Measurements from ENCODE around the gene DDX10.
"Not testable (repeated sequence)": the region's sequence is repeated elsewhere in the genome, so short reads cannot be mapped to it uniquely, and the experiment has no call there.

Gene DDX10

GRCh38 chr11:108743851-108744250 lies 79.0 kb downstream of the DDX10 start:
- Mint-ChIP-seq H3K36me3 (ENCODE audit: low read depth) (peaks cover 23% of the 10 kb centered on the region), H3K27ac (no peak overlapping the region), H3K4me1 (ENCODE audit: low read depth) (no peaks in the 10 kb centered on the region), H3K9me3 (peaks cover 16% of the 10 kb centered on the region), H3K27me3 (no peaks in the 10 kb centered on the region), H3K4me3 (no peak overlapping the region)
- intact Hi-C loops (cut with micrococcal nuclease): no loop called here

GRCh38 chr11:108748968-108749367 lies 84.1 kb downstream of the DDX10 start:
- Mint-ChIP-seq H3K36me3 (ENCODE audit: low read depth) (no peaks in the 10 kb centered on the region), H3K4me1 (ENCODE audit: low read depth) (peaks cover 6% of the 10 kb centered on the region), H3K27ac (no peak overlapping the region), H3K27me3 (no peaks in the 10 kb centered on the region), H3K9me3 (no peaks in the 10 kb centered on the region), H3K4me3 (no peak overlapping the region)
- intact Hi-C loops (cut with micrococcal nuclease): no loop called here

GRCh38 chr11:108751444-108751843 lies 86.6 kb downstream of the DDX10 start:
- H3K27ac Mint-ChIP-seq: no peak overlapping the region
- no peaks in the 10 kb centered on the region for H3K27me3 Mint-ChIP-seq
- no peaks in the 10 kb centered on the region for H3K9me3 Mint-ChIP-seq
- peaks cover 6% of the 10 kb centered on the region for H3K4me1 Mint-ChIP-seq (ENCODE audit: low read depth)
- no peaks in the 10 kb centered on the region for H3K36me3 Mint-ChIP-seq (ENCODE audit: low read depth)
- no peak overlapping the region for H3K4me3 Mint-ChIP-seq
- intact Hi-C loops (cut with micrococcal nuclease): no loop called here

GRCh38 chr11:108752297-108752751 lies 87.5 kb downstream of the DDX10 start:
- Mint-ChIP-seq H3K9me3 (no peaks in the 10 kb centered on the region), H3K4me1 (ENCODE audit: low read depth) (peaks cover 6% of the 10 kb centered on the region), H3K36me3 (ENCODE audit: low read depth) (no peaks in the 10 kb centered on the region), H3K27ac (no peak overlapping the region), H3K4me3 (no peak overlapping the region), H3K27me3 (no peaks in the 10 kb centered on the region)
- intact Hi-C loops (cut with micrococcal nuclease): no loop called here

GRCh38 chr11:108754901-108755625 lies 90.2 kb downstream of the DDX10 start:
- no peaks in the 10 kb centered on the region for H3K36me3 Mint-ChIP-seq (ENCODE audit: low read depth)
- intact Hi-C loops (cut with micrococcal nuclease): no loop called here
- H3K4me3 Mint-ChIP-seq: no peak overlapping the region
- no peaks in the 10 kb centered on the region for H3K27me3 Mint-ChIP-seq
- H3K4me1 Mint-ChIP-seq (ENCODE audit: low read depth): peaks cover 6% of the 10 kb centered on the region
- no peak overlapping the region for H3K27ac Mint-ChIP-seq
- H3K9me3 Mint-ChIP-seq: no peaks in the 10 kb centered on the region

GRCh38 chr11:108757630-108758029 lies 92.8 kb downstream of the DDX10 start:
- Mint-ChIP-seq H3K27me3 (no peaks in the 10 kb centered on the region), H3K9me3 (no peaks in the 10 kb centered on the region), H3K36me3 (ENCODE audit: low read depth) (no peaks in the 10 kb centered on the region), H3K4me3 (no peak overlapping the region), H3K4me1 (ENCODE audit: low read depth) (no peaks in the 10 kb centered on the region), H3K27ac (no peak overlapping the region)
- intact Hi-C loops (cut with micrococcal nuclease): no loop called here

GRCh38 chr11:108758458-108758857 lies 93.6 kb downstream of the DDX10 start:
- Mint-ChIP-seq H3K27me3 (no peaks in the 10 kb centered on the region), H3K36me3 (ENCODE audit: low read depth) (no peaks in the 10 kb centered on the region), H3K27ac (no peak overlapping the region), H3K9me3 (no peaks in the 10 kb centered on the region), H3K4me3 (no peak overlapping the region), H3K4me1 (ENCODE audit: low read depth) (no peaks in the 10 kb centered on the region)
- intact Hi-C loops (cut with micrococcal nuclease): no loop called here

- intact Hi-C loops (cut with micrococcal nuclease): no loop called here
- Mint-ChIP-seq H3K9me3 (no peaks in the 10 kb centered on the region), H3K4me1 (ENCODE audit: low read depth) (no peaks in the 10 kb centered on the region), H3K27ac (no peak overlapping the region), H3K27me3 (no peaks in the 10 kb centered on the region), H3K4me3 (no peak overlapping the region), H3K36me3 (ENCODE audit: low read depth) (peaks cover 5% of the 10 kb centered on the region)
Measured at GRCh38 chr11:108766596-108767173, 101.8 kb downstream of the DDX10 start.

- Mint-ChIP-seq H3K4me3 (no peak overlapping the region), H3K36me3 (ENCODE audit: low read depth) (peaks cover 10% of the 10 kb centered on the region), H3K27ac (no peak overlapping the region), H3K9me3 (no peaks in the 10 kb centered on the region), H3K4me1 (ENCODE audit: low read depth) (no peaks in the 10 kb centered on the region), H3K27me3 (no peaks in the 10 kb centered on the region)
- intact Hi-C loops (cut with micrococcal nuclease): no loop called here
Measured at GRCh38 chr11:108768370-108768769, 103.5 kb downstream of the DDX10 start.

GRCh38 chr11:108768964-108769363 lies 104.1 kb downstream of the DDX10 start:
- peaks cover 10% of the 10 kb centered on the region for H3K36me3 Mint-ChIP-seq (ENCODE audit: low read depth)
- H3K27ac Mint-ChIP-seq: no peak overlapping the region
- H3K27me3 Mint-ChIP-seq: no peaks in the 10 kb centered on the region
- no peaks in the 10 kb centered on the region for H3K4me1 Mint-ChIP-seq (ENCODE audit: low read depth)
- intact Hi-C loops (cut with micrococcal nuclease): no loop called here
- H3K4me3 Mint-ChIP-seq: no peak overlapping the region
- no peaks in the 10 kb centered on the region for H3K9me3 Mint-ChIP-seq

- Mint-ChIP-seq H3K27me3 (no peaks in the 10 kb centered on the region), H3K36me3 (ENCODE audit: low read depth) (peaks cover 22% of the 10 kb centered on the region), H3K27ac (no peak overlapping the region), H3K4me3 (no peak overlapping the region), H3K4me1 (ENCODE audit: low read depth) (no peaks in the 10 kb centered on the region), H3K9me3 (peaks cover 22% of the 10 kb centered on the region)
- intact Hi-C loops (cut with micrococcal nuclease): no loop called here
Measured at GRCh38 chr11:108774037-108774730, 109.3 kb downstream of the DDX10 start.

- H3K36me3 Mint-ChIP-seq (ENCODE audit: low read depth): peaks cover 21% of the 10 kb centered on the region
- no peaks in the 10 kb centered on the region for H3K27me3 Mint-ChIP-seq
- H3K9me3 Mint-ChIP-seq: peaks cover 22% of the 10 kb centered on the region
- no peak overlapping the region for H3K4me3 Mint-ChIP-seq
- no peak overlapping the region for H3K27ac Mint-ChIP-seq
- H3K4me1 Mint-ChIP-seq (ENCODE audit: low read depth): no peaks in the 10 kb centered on the region
- intact Hi-C loops (cut with micrococcal nuclease): no loop called here
Measured at GRCh38 chr11:108775324-108775723, 110.5 kb downstream of the DDX10 start.

- H3K4me3 Mint-ChIP-seq; intact Hi-C loops (cut with micrococcal nuclease); H3K4me1 Mint-ChIP-seq (ENCODE audit: low read depth); H3K27ac Mint-ChIP-seq; H3K27me3 Mint-ChIP-seq: not testable (repeated sequence)
- peaks cover 12% of the 10 kb centered on the region for H3K36me3 Mint-ChIP-seq (ENCODE audit: low read depth)
- peaks cover 22% of the 10 kb centered on the region for H3K9me3 Mint-ChIP-seq
Measured at GRCh38 chr11:108779147-108779546, 114.3 kb downstream of the DDX10 start.

- intact Hi-C loops (cut with micrococcal nuclease): no loop called here
- no peaks in the 10 kb centered on the region for H3K27me3 Mint-ChIP-seq
- H3K36me3 Mint-ChIP-seq (ENCODE audit: low read depth): peaks cover 12% of the 10 kb centered on the region
- H3K4me1 Mint-ChIP-seq (ENCODE audit: low read depth): peaks cover 2% of the 10 kb centered on the region
- H3K9me3 Mint-ChIP-seq: peaks cover 22% of the 10 kb centered on the region
- H3K4me3 Mint-ChIP-seq: no peak overlapping the region
- no peak overlapping the region for H3K27ac Mint-ChIP-seq
Measured at GRCh38 chr11:108780119-108780518, 115.2 kb downstream of the DDX10 start.
